ENCODE measurements around the gene GORASP1. TPM values are rescaled to one million over a fixed set of nuclear protein-coding genes. Genes with fewer than 3 reads are reported as not detected.

The GORASP1 gene
- total and polyA plus RNA-seq, 2 of the 13 experiments (the other 11 are each of a cell fraction or from before 2014, with no cell fraction given): 36.4 to 39.8 TPM

DNA sequence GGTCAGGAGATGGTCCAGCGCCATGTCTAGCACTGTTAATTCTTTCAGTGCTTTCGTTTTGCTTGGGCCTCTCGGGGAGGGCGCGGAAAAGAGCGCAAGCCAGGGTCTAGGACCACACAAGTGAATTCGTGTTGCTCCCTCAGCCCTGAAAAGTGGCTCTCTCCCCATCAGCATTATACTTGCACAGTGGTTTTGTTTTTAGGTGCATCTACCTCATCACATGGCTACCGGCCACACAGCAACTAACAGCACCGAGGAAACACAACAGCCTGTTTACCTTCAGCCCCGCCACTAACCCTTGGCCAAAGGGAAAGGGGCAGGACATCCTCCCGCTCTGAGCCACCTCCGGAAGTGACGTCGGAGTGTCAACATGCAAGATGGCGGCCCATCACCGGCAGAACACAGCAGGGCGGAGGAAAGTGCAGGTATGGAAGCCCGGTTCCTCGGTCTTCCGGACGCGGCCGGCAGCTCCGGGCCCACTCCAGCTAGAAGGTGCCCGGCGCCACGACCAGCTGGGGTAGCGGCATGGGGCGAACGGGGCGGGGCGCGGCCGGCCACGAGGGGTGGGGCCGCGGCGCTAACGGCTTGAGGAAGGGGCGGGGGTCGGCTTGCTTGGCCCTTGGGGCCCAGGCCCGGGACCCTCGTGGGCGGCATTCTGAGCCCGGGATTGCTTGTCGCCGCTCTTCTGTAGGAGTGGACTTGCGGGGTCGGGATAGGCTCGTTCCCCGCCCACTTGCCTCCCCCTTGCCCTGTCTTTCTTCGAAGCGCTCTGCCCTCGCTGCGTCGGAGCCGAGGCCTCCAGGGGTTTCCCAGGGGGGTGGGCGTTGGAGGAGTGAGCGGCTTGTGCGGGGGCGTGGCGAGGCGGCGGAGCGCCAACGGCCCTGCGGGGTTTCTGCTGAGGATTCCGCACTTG is 55.5 kb downstream of the GORASP1 start, which contains the start of the genes SCN11A and WDR48 (continued):
- TF ChIP-seq, protein P1, sequence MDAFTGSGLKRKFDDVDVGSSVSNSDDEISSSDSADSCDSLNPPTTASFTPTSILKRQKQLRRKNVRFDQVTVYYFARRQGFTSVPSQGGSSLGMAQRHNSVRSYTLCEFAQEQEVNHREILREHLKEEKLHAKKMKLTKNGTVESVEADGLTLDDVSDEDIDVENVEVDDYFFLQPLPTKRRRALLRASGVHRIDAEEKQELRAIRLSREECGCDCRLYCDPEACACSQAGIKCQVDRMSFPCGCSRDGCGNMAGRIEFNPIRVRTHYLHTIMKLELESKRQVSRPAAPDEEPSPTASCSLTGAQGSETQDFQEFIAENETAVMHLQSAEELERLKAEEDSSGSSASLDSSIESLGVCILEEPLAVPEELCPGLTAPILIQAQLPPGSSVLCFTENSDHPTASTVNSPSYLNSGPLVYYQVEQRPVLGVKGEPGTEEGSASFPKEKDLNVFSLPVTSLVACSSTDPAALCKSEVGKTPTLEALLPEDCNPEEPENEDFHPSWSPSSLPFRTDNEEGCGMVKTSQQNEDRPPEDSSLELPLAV (CRISPR knock-in tag; conservative IDR thresholded peaks at IDR 0.05; ENCODE audit: low read depth): 0 out of 2 replicates have a peak, but pooled peaks have one; percentile 60
- TF ChIP-seq MEIS1 (CRISPR knock-in tag; IDR thresholded peaks at IDR 0.05; ENCODE audit: borderline replicate concordance) (peak; percentile 57; the same call in 1 of the 2 replicates), RXRB (CRISPR knock-in tag; IDR thresholded peaks at IDR 0.05; ENCODE audit: borderline replicate concordance) (0 out of 2 replicates have a peak, but pooled peaks have one; percentile 1), FOXK2 (IDR thresholded peaks at IDR 0.05) (peak; percentile 99), KDM6A (CRISPR knock-in tag; IDR thresholded peaks at IDR 0.05; ENCODE audit: low read depth) (no peak), SIX1 (CRISPR knock-in tag; IDR thresholded peaks at IDR 0.05; ENCODE audit: borderline replicate concordance) (no peak), NCOA5 (CRISPR knock-in tag; IDR thresholded peaks at IDR 0.05) (no peak), MIER2 (CRISPR knock-in tag; IDR thresholded peaks at IDR 0.05) (peak; percentile 54), PTBP1 (IDR thresholded peaks at IDR 0.05; ENCODE audit: low read depth, low read length, poor library complexity, severe bottlenecking) (no peak), ZNF350 (CRISPR knock-in tag; IDR thresholded peaks at IDR 0.05; ENCODE audit: borderline replicate concordance, low read depth) (peak; percentile 71; the same call in 1 of the 2 replicates), KLF6 (CRISPR knock-in tag; IDR thresholded peaks at IDR 0.05) (peak; percentile 74), ZNF660 (CRISPR knock-in tag; IDR thresholded peaks at IDR 0.05; ENCODE audit: borderline replicate concordance, low read depth) (no peak), SAFB2 (CRISPR knock-in tag; IDR thresholded peaks at IDR 0.05; ENCODE audit: borderline replicate concordance, low read depth) (peak; percentile 56; the same call in 1 of the 2 replicates), PCBP1 (IDR thresholded peaks at IDR 0.05; ENCODE audit: borderline replicate concordance, low read depth, low read length) (no peak), HOXA5 (CRISPR knock-in tag; IDR thresholded peaks at IDR 0.05) (peak; percentile 70; the same call in 1 of the 2 replicates), ZNF607 (CRISPR knock-in tag; IDR thresholded peaks at IDR 0.05; ENCODE audit: borderline replicate concordance) (peak; percentile 85), CENPT (CRISPR knock-in tag; IDR thresholded peaks at IDR 0.05; ENCODE audit: low read depth) (no peak), RARG (CRISPR knock-in tag; IDR thresholded peaks at IDR 0.05; ENCODE audit: low read depth) (no peak)
- TF ChIP-seq, protein P2, sequence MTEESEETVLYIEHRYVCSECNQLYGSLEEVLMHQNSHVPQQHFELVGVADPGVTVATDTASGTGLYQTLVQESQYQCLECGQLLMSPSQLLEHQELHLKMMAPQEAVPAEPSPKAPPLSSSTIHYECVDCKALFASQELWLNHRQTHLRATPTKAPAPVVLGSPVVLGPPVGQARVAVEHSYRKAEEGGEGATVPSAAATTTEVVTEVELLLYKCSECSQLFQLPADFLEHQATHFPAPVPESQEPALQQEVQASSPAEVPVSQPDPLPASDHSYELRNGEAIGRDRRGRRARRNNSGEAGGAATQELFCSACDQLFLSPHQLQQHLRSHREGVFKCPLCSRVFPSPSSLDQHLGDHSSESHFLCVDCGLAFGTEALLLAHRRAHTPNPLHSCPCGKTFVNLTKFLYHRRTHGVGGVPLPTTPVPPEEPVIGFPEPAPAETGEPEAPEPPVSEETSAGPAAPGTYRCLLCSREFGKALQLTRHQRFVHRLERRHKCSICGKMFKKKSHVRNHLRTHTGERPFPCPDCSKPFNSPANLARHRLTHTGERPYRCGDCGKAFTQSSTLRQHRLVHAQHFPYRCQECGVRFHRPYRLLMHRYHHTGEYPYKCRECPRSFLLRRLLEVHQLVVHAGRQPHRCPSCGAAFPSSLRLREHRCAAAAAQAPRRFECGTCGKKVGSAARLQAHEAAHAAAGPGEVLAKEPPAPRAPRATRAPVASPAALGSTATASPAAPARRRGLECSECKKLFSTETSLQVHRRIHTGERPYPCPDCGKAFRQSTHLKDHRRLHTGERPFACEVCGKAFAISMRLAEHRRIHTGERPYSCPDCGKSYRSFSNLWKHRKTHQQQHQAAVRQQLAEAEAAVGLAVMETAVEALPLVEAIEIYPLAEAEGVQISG (CRISPR knock-in tag; IDR thresholded peaks at IDR 0.05): peak; percentile 94
- TF ChIP-seq, protein P3, sequence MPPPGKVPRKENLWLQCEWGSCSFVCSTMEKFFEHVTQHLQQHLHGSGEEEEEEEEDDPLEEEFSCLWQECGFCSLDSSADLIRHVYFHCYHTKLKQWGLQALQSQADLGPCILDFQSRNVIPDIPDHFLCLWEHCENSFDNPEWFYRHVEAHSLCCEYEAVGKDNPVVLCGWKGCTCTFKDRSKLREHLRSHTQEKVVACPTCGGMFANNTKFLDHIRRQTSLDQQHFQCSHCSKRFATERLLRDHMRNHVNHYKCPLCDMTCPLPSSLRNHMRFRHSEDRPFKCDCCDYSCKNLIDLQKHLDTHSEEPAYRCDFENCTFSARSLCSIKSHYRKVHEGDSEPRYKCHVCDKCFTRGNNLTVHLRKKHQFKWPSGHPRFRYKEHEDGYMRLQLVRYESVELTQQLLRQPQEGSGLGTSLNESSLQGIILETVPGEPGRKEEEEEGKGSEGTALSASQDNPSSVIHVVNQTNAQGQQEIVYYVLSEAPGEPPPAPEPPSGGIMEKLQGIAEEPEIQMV (CRISPR knock-in tag; IDR thresholded peaks at IDR 0.05; ENCODE audit: low read depth): no peak; the same call in 1 of the 2 replicates
